Smooth muscle cell of bladder (primary cell): ENCODE results near the gene SPRR1A. TPM values are rescaled to one million over a fixed set of nuclear protein-coding genes. Genes with fewer than 3 reads are reported as not detected.

Experiments used
- total RNA-seq: library from RNA; depleted of rRNA; stranded (reverse); fragments of >200 nt; gene quantifications from 2 replicates; pipeline ENCODE4 v1.2.3, GENCODE V29; 2014

SPRR1A gene
- total RNA-seq = not detected in 2 replicates

GRCh38 chr1:152983743-152984142 lies at the start of gene SPRR1A:
SPRR1A (plus strand) TSS chr1:152984081; CDS start chr1:152985231, 1,150 bp downstream.

GRCh38 chr1:152946651-152947256 lies 37.1 kb upstream of the SPRR1A start, which contains the start of gene SPRR5:
SPRR5 (plus strand) TSS chr1:152947206; CDS start chr1:152948555, 1,349 bp downstream.

GRCh38 chr1:152970495-152970894 lies 13.4 kb upstream of the SPRR1A start, which contains the start of gene SPRR4:
SPRR4 (plus strand) TSS chr1:152970648; CDS start chr1:152971891, 1,243 bp downstream.

GRCh38 chr1:153001382-153001781 lies 17.5 kb downstream of the SPRR1A start, which contains the start of gene SPRR3:
SPRR3 (plus strand) TSS chr1:153001749; CDS start chr1:153003021, 1,272 bp downstream.

GRCh38 chr1:153030895-153031294 lies 47.0 kb downstream of the SPRR1A start, which contains the start of gene SPRR1B:
SPRR1B (plus strand) TSS chr1:153031203; CDS start chr1:153032346, 1,143 bp downstream.

Other genes with a start within 250 kb of the SPRR1A start
- gene KPRP, start 226.1 kb upstream of the SPRR1A start, total RNA-seq = not detected in 2 replicates
- gene LCE1F, start 208.9 kb upstream of the SPRR1A start, total RNA-seq = not detected in 2 replicates
- gene LCE1E, start 197.8 kb upstream of the SPRR1A start, total RNA-seq = not detected in 2 replicates
- not detected in 2 replicates for gene LCE1D, start 187.4 kb upstream of the SPRR1A start, total RNA-seq
- not detected in 2 replicates for gene LCE1C, start 177.4 kb upstream of the SPRR1A start, total RNA-seq
- gene LCE1B, start 172.1 kb upstream of the SPRR1A start, total RNA-seq = not detected in 2 replicates
- gene LCE1A, start 156.6 kb upstream of the SPRR1A start, total RNA-seq = not detected in 2 replicates
- not detected in 2 replicates for gene LCE6A, start 141.2 kb upstream of the SPRR1A start, total RNA-seq
- gene LCE7A, start 124.1 kb upstream of the SPRR1A start, total RNA-seq = not detected in 2 replicates
- gene SMCP, start 105.8 kb upstream of the SPRR1A start, total RNA-seq = not detected in 2 replicates
- gene IVL, start 75.5 kb upstream of the SPRR1A start, total RNA-seq = not detected in 2 replicates
- not detected in 2 replicates for gene SPRR5, start 36.9 kb upstream of the SPRR1A start, total RNA-seq
- gene SPRR4, start 13.4 kb upstream of the SPRR1A start, total RNA-seq = not detected in 2 replicates
- not detected in 2 replicates for gene SPRR3, start 17.7 kb downstream of the SPRR1A start, total RNA-seq
- not detected in 2 replicates for gene SPRR1B, start 47.1 kb downstream of the SPRR1A start, total RNA-seq
- gene SPRR2D, start 57.0 kb downstream of the SPRR1A start, total RNA-seq = not detected in 2 replicates
- not detected in 2 replicates for gene SPRR2A, start 73.4 kb downstream of the SPRR1A start, total RNA-seq
- not detected in 2 replicates for gene SPRR2B, start 87.5 kb downstream of the SPRR1A start, total RNA-seq
- gene SPRR2E, start 110.4 kb downstream of the SPRR1A start, total RNA-seq = not detected in 2 replicates
- not detected in 2 replicates for gene SPRR2F, start 129.4 kb downstream of the SPRR1A start, total RNA-seq
- not detected in 2 replicates for gene SPRR2G, start 166.8 kb downstream of the SPRR1A start, total RNA-seq
- not detected in 2 replicates for gene LELP1, start 219.3 kb downstream of the SPRR1A start, total RNA-seq
- not detected in 2 replicates for gene PRR9, start 233.5 kb downstream of the SPRR1A start, total RNA-seq